ENCODE results near the gene TBCC.

TBCC gene

GRCh38 chr6:42769836-42770235 lies 23.9 kb upstream of the TBCC start:
- no peak for DNase-seq

GRCh38 chr6:42769051-42769450 lies 23.1 kb upstream of the TBCC start:
- DNase-seq: no peak

GRCh38 chr6:42766163-42766670 lies 20.3 kb upstream of the TBCC start:
- no peak for DNase-seq

GRCh38 chr6:42764911-42765648 lies 19.2 kb upstream of the TBCC start:
- no peak for DNase-seq

DNA sequence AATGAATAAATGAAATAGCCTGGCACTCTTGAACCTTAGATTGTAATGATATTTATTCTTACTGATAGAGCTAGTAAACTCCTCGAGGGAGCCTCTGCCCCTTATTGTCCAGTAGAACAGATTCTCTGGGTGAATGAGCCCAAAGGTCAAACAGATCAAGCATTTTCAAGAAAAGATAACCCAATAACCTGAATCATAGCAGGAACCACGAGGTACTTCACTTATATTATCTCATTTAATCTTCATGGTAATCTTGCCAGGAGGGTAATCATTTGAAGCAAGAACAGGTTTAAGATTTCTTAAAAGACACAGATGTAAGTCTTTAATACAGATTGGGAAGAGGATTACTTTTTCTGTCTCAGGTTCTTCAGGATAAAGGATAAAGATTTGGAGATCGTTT lies 17.0 kb upstream of the TBCC start:
- no peak for DNase-seq

DNA sequence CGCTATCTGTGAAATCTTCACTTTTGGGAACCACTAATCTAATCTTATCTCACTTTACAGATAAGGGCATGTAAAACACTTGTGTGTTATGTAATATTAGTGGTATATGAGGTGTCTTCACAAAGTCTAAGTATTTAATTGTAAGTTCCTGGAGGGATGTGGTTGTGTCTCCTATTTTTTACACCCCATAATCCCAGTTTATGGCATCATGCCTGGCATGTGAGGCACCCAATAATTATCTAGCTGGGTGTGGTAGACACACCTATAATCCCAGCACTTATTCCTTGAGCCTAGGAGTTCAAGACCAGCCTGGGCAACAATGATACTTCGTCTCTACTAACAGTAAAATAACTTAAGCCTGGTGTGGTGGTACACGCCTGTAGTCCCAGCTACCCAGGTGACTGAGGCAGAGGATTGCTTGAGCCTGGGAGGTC lies 16.5 kb upstream of the TBCC start:
- no peak for DNase-seq

- no peak for DNase-seq
Measured at GRCh38 chr6:42761287-42762067, 15.6 kb upstream of the TBCC start.

GRCh38 chr6:42758756-42759430 lies 13.0 kb upstream of the TBCC start:
- no peak for DNase-seq

GRCh38 chr6:42756722-42757121 lies 10.8 kb upstream of the TBCC start:
- DNase-seq: no peak

GRCh38 chr6:42754759-42755158 lies 8.9 kb upstream of the TBCC start:
- no peak for DNase-seq

- no peak for DNase-seq
Measured at GRCh38 chr6:42751055-42751454, 5.2 kb upstream of the TBCC start.

GRCh38 chr6:42748203-42748898 lies 2.4 kb upstream of the TBCC start:
- no peak for DNase-seq

GRCh38 chr6:42746463-42747391 lies 824 bp upstream of the TBCC start:
- peak; percentile 92 to 93 for DNase-seq

DNA sequence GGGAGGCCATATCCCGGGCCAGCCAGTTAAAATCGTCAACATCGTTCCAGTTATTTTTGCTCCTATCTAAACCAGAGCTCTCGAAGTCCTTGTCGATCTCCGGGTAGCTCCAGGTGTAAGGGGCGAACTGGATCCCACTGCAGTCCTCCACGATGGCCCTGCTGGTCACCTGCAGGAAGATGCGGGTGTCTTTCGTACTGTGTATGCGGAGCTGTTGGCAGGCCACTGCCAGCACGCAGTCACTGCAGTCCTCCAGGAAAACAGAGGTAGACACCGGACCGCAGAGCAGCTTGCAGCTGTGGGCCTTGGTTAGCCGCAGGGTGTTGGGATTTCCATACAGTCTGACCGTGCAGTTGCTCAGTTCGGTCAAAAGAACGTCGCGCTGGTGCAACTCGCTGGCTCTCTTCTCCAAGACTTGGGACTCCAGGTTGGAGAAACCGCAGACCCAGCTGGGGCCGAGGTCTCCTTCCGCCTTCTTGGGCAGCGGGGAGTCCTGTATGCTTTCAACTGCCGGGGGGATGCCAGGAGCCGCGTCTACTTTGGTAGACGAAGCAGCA lies 742 bp downstream of the TBCC start:
- peak; percentile 36 for DNase-seq

DNA sequence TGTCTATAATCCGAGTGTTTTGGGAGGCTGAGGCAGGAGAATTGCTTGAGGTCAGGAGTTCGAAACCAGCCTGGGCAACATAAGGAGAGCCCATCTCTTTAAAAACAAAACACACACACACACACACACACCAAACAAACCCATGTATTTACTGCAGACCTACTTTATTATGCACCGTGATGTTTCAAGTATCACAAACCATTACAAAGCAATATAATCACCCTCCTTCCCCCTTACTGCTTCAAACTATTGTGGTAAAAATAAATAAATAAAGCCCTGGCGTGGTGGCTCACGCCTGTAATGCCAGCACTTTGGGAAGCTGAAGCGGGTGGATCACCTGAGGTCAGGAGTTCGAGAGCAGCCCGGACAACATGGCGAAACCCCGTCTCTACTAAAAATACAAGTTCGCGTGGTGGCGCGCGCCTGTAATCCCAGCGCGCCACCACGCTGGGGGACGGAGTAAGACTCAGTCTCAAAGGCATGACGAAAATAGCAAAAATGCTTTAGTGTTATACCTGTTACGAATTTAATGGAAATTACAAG lies 1.5 kb downstream of the TBCC start:
- no peak for DNase-seq

DNA sequence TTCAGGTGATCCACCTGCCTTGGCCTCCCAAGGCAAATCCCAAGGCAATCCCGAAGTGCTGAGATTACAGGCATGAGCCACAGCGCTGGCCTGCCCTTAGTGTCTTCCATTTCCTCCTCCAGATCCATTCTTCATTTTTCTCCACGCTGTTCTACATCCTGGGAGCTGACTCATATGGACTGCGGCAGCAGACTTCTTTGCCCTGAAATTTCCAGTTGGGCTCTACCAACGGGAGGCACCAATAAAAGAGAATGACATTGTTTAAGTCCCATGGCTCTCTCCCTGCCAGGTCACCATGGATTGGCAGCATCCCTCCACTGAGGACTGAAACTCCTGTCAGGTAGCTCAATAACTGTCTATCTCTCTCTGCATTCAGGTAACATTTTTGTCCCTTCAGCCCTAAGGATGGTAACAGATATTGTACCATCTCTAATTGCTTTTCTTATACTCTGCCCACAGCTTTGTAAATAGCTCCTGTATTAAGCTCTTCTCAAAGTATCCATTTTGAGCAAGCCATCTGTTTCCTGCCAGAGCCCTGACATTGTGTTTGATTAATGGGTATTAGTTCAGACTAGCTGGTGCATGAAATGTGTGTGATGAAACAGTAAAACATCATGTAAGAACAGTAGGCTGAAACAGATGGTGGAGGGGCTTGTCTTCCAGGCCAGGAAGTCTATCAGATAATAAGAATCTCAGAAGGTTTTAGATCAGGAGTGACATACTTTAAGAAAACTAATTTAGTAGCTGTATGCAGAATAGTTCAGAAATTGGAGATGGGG lies 3.6 kb downstream of the TBCC start:
- peak; percentile 69 to 79 for DNase-seq

- DNase-seq: no peak
Measured at GRCh38 chr6:42740725-42741124, 5.2 kb downstream of the TBCC start.

DNA sequence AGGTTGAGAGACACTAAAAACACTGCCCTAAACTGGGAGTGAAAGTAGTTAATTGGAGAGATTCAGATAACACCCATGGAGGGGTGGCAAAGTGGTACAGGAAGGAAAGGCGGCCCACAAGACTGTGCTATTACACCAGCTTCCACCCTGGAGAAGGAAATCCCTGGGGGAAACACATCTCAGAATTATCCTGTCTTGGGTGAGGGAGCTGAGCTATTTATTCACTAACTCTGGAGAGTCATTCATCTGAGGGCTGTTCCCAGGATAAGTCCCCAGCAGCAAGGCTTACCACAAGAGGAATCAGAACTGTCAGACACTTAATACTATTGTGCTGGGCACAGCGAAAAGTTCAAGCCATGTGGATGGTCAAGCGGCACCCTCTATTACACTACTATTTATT lies 9.9 kb downstream of the TBCC start:
- DNase-seq: no peak

DNA sequence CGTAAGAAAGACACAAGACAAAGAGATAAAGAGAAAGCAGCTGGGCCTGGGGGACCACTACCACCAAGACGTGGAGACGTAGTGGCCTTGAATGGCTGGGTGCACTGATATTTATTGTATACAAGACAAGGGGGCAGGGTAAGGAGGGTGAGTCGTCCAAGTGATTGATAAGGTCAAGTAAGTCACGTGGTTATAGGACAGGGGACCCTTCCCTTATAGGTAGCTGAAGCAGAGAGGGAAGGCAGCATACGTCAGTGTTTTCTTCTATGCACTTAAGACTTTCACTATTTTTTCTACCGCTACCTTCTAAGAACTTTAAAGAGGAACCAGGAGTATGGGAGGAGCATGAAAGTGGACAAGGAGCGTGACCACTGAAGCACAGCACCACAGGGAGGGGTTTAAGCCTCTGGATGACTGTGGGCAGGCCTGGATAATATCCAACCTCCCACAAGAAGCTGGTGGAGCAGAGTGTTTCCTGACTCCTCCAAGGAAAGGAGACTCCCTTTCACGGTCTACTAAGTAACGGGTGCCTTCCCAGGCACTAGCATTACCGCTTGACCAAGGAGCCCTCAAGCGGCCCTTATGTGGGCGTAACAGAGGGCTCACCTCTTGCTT lies 11.9 kb downstream of the TBCC start:
- peak in 1 of 2 experiments; percentile 7 for DNase-seq

GRCh38 chr6:42729731-42730130 lies 16.2 kb downstream of the TBCC start:
- no peak for DNase-seq
